OCI-LY1 (cell line): ENCODE measurements around the gene SLC23A2.

ENCODE experiments used
- H2AFZ ChIP-seq: fragments of 200-600 bp; sonication (generic), shearing (Covaris generic); 2 replicates; pipeline ENCODE4 v1.6.0; 2014; ENCODE audit warnings: antibody characterized with exemption, mild to moderate bottlenecking, low read length
- H3F3A ChIP-seq: fragments of 200-600 bp; sonication (generic), shearing (Covaris generic); 2 replicates; pipeline ENCODE4 v1.6.0; 2014; ENCODE audit warnings: mild to moderate bottlenecking, antibody characterized with exemption, low read length, moderate library complexity; ENCODE audit not compliant: insufficient read depth
- H3K27ac ChIP-seq: fragments of 200-600 bp; sonication (generic); 2 replicates; pipeline ENCODE4 v1.5.1; 2014; ENCODE audit warnings: low read length, mixed run types, mild to moderate bottlenecking, low read depth; ENCODE audit not compliant: poor library complexity, severe bottlenecking
- H3K27me3 ChIP-seq: fragments of 200-600 bp; sonication (generic); 2 replicates; pipeline ENCODE4 v1.6.0; 2014; ENCODE audit warnings: antibody characterized with exemption, mild to moderate bottlenecking, low read length, moderate library complexity; ENCODE audit not compliant: insufficient read depth
- H3K36me3 ChIP-seq: fragments of 200-600 bp; sonication (generic); 2 replicates; pipeline ENCODE4 v1.6.1; 2014; ENCODE audit warnings: mild to moderate bottlenecking, antibody characterized with exemption, low read length, moderate library complexity, mixed read lengths; ENCODE audit not compliant: insufficient read depth
- H3K4me1 ChIP-seq: fragments of 200-600 bp; sonication (generic); 2 replicates; pipeline ENCODE4 v1.5.1; 2014; ENCODE audit warnings: mild to moderate bottlenecking, low read length, moderate library complexity; ENCODE audit not compliant: insufficient read depth, severe bottlenecking
- H3K4me2 ChIP-seq: fragments of 200-600 bp; sonication (generic), shearing (Covaris generic); 2 replicates; pipeline ENCODE4 v1.6.1; 2014; ENCODE audit warnings: low read length
- H3K4me3 ChIP-seq: fragments of 200-600 bp; sonication (generic); 2 replicates; pipeline ENCODE4 v1.5.1; 2014; ENCODE audit warnings: low read length, low read depth, mild to moderate bottlenecking, mixed read lengths; ENCODE audit not compliant: poor library complexity, severe bottlenecking
- H3K79me2 ChIP-seq: fragments of 200-600 bp; shearing (Covaris generic); 2 replicates; pipeline ENCODE4 v1.6.1; 2016; ENCODE audit warnings: mixed run types, low read length, mixed read lengths; ENCODE audit not compliant: insufficient read depth
- H3K9ac ChIP-seq: fragments of 200-600 bp; sonication (generic), shearing (Covaris generic); 2 replicates; pipeline ENCODE4 v1.6.1; 2014; ENCODE audit warnings: mild to moderate bottlenecking, low read length, mixed read lengths
- H3K9me2 ChIP-seq: fragments of 200-600 bp; sonication (generic), shearing (Covaris generic); 2 replicates; pipeline ENCODE4 v1.6.1; 2014; ENCODE audit warnings: low read depth, mild to moderate bottlenecking, low read length, mixed read lengths
- H3K9me3 ChIP-seq: fragments of 200-600 bp; shearing (Covaris generic); 2 replicates; pipeline ENCODE4 v1.6.1; 2014; ENCODE audit warnings: low read length, mixed read lengths
- H4K20me1 ChIP-seq: fragments of 200-600 bp; sonication (generic), shearing (Covaris generic); 2 replicates; pipeline ENCODE4 v1.6.0; 2016; ENCODE audit warnings: mild to moderate bottlenecking, low read length; ENCODE audit not compliant: insufficient read depth
- EZH2 ChIP-seq: fragments of 200-600 bp; sonication (generic), shearing (Covaris generic); IDR thresholded peaks from 2 replicates; pipeline ENCODE4 v1.8.0; 2017; ENCODE audit warnings: borderline replicate concordance, mixed run types, mild to moderate bottlenecking, antibody characterized with exemption, low read length, moderate library complexity, mixed read lengths
- TF ChIP-seq, protein P1 (sequence below): fragments of 200-600 bp; sonication (generic), shearing (Covaris generic); IDR thresholded peaks from 2 replicates; pipeline ENCODE4 v1.5.1; 2017; ENCODE audit warnings: mild to moderate bottlenecking, antibody characterized with exemption, low read length, moderate library complexity, mixed read lengths

Gene SLC23A2

DNA sequence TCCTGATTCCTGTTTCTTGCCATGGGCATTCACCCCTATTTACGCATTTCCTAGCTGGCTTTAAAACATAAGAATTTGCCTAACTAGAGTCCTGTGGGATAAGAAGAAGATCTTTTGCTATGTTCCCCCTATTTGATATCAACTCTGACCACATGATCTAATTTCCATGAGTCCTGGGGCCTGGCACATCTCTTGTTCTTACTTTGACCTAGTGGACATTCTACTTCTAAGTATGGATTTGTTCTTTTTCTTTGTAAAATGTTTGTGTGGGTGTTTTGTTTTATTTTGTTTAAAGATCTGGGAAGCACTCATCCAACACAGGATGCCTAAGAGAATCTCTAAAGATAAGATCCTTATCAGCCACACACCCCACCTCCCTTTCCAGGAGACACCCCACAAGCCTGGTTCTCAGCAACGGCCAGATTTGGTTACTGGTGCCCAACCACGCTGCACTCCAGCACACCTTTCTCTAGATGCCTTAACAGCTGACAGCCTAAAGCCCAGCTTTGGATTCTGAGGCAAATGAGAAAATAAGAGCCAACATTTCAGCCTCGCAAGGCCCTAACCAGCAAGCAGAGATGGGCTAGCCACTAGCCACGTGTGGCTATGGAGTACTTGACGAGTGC is 74.7 kb downstream of the SLC23A2 start:
- peaks cover 4% of the 10 kb centered on the region; the same call in 1 of the 2 replicates for H3K79me2 ChIP-seq
- no peaks in the 10 kb centered on the region for H3K27me3 ChIP-seq
- H3K4me1 ChIP-seq: no peaks in the 10 kb centered on the region
- H3K4me2 ChIP-seq: no peak overlapping the region
- H2AFZ ChIP-seq: no peak overlapping the region
- H3K9ac ChIP-seq: no peak overlapping the region
- no peaks in the 10 kb centered on the region for H3K9me3 ChIP-seq
- H3K4me3 ChIP-seq: no peak overlapping the region
- no peaks in the 10 kb centered on the region for H3F3A ChIP-seq
- no peak for TF ChIP-seq EZH2
- TF ChIP-seq, protein P1, sequence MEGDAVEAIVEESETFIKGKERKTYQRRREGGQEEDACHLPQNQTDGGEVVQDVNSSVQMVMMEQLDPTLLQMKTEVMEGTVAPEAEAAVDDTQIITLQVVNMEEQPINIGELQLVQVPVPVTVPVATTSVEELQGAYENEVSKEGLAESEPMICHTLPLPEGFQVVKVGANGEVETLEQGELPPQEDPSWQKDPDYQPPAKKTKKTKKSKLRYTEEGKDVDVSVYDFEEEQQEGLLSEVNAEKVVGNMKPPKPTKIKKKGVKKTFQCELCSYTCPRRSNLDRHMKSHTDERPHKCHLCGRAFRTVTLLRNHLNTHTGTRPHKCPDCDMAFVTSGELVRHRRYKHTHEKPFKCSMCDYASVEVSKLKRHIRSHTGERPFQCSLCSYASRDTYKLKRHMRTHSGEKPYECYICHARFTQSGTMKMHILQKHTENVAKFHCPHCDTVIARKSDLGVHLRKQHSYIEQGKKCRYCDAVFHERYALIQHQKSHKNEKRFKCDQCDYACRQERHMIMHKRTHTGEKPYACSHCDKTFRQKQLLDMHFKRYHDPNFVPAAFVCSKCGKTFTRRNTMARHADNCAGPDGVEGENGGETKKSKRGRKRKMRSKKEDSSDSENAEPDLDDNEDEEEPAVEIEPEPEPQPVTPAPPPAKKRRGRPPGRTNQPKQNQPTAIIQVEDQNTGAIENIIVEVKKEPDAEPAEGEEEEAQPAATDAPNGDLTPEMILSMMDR: no peak
- no peaks in the 10 kb centered on the region for H4K20me1 ChIP-seq
- no peaks in the 10 kb centered on the region for H3K9me2 ChIP-seq
- H3K27ac ChIP-seq: no peak overlapping the region
- H3K36me3 ChIP-seq: peaks cover 69% of the 10 kb centered on the region

- Histone ChIP-seq H3K27ac (no peak overlapping the region), H4K20me1 (no peaks in the 10 kb centered on the region), H3K79me2 (0 out of 2 replicates have a peak, but pooled peaks cover 4% of the 10 kb centered on the region), H3K4me3 (no peak overlapping the region), H3K36me3 (peaks cover 63% of the 10 kb centered on the region), H3K9me2 (no peaks in the 10 kb centered on the region), H3K9ac (no peak overlapping the region), H3K27me3 (no peaks in the 10 kb centered on the region), H3K4me2 (no peak overlapping the region), H3F3A (no peaks in the 10 kb centered on the region), H3K4me1 (no peaks in the 10 kb centered on the region), H2AFZ (no peak overlapping the region), H3K9me3 (no peaks in the 10 kb centered on the region)
- no peak for TF ChIP-seq EZH2
- TF ChIP-seq, protein P1: no peak
These were observed 75.3 kb downstream of the SLC23A2 start for GRCh38 chr20:4925842-4926530.

GRCh38 chr20:4924446-4924845 is 76.9 kb downstream of the SLC23A2 start:
- Histone ChIP-seq H3K36me3 (peaks cover 53% of the 10 kb centered on the region; the same call in 1 of the 2 replicates), H3K9me2 (no peaks in the 10 kb centered on the region), H3K4me2 (no peak overlapping the region), H3K27ac (no peak overlapping the region), H3K9me3 (no peaks in the 10 kb centered on the region), H3K4me1 (peaks cover 8% of the 10 kb centered on the region), H3K9ac (no peak overlapping the region), H3K4me3 (no peak overlapping the region), H3K27me3 (no peaks in the 10 kb centered on the region), H4K20me1 (no peaks in the 10 kb centered on the region), H3K79me2 (0 out of 2 replicates have a peak, but pooled peaks cover 4% of the 10 kb centered on the region), H3F3A (no peaks in the 10 kb centered on the region), H2AFZ (no peak overlapping the region)
- TF ChIP-seq, protein P1: no peak
- no peak for TF ChIP-seq EZH2
